SH-SY5Y (cell line): Measurements from ENCODE around the gene APOL1.

Experiments
- GATA2 ChIP-seq: IDR thresholded peaks from 2 replicates; pipeline ENCODE4 v1.6.1; 2011; ENCODE audit warnings: mild to moderate bottlenecking, low read depth, low read length
- GATA3 ChIP-seq: IDR thresholded peaks from 2 replicates; pipeline ENCODE4 v1.6.1; 2011; ENCODE audit warnings: low read depth, mild to moderate bottlenecking, low read length, moderate library complexity

Gene APOL1

DNA sequence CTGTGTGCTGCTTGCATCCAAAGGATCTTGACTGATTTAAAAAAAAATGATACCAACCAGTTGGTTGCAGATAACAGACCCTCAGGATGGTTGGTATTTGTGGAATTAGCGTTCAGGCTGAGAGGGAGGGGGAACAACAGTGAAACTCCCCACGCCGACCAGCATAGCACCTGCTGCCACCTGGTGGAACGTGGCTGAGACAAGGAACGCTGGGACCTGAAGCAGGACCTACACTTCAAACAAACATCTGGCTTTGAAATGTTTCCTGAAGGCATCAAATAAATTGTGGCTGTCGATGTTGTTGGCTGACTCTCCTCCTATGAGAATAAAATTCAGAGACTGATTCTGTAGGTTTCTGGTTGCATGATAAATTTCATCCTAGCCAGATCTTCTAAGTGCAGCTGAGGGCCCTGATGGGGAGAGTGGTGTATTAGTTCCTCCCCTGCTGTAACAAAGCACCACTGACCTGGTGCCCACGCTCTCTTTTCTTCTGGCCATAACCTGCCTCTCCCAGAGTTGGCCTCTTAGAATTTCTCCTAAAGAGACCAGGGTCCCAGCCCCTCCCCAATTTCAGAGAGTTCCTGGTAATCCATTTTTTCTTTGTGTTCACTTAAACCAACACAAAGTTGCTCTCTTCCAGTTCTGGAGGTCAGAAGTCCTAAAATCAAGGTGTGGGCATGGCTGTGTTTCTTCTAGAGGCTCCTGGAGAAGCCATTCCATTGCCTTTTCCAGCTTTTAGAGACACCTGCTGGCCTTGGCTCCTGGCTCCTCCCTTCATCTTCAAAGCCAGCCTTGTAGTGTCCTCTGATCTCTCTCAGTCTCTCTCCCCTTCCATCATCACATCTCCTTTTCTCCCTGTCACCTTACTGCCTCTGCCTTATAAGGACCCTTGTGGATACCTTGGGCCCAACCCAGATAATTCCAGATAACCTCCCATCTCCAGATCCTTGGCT lies 30.9 kb upstream of the APOL1 start:
- TF ChIP-seq GATA2 = no peak
- TF ChIP-seq GATA3 = no peak

DNA sequence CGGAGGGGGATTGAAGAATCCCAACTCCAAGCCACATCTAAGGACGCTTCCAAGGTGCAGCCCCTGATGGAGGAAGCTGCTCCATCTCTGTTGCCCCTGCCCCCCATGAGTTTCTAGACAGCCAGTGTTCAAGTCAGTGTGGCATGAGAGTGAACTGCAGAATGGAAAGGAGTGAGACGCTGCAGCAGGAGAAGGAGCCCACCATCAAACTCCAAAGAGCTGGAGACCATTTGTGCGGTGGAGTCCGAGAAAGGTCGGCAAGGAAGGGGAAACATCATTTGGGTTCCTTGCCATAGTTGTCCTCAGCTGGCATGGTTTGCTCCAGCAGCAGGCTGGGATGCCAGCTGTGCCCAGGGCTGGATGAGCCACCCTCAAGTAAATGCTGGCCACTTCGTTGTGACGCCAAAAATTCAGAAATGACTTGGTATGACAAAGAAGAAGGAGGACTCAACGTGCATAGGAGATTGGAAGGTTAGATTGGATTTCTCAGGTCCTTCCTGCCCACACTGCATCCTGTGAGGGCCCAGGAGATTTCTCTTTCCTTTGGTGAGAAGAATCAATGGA lies 30.0 kb upstream of the APOL1 start:
- TF ChIP-seq GATA3 (no peak), GATA2 (no peak)

GRCh38 chr22:36223504-36223903 lies 29.4 kb upstream of the APOL1 start:
- no peak for TF ChIP-seq GATA2
- no peak for TF ChIP-seq GATA3

DNA sequence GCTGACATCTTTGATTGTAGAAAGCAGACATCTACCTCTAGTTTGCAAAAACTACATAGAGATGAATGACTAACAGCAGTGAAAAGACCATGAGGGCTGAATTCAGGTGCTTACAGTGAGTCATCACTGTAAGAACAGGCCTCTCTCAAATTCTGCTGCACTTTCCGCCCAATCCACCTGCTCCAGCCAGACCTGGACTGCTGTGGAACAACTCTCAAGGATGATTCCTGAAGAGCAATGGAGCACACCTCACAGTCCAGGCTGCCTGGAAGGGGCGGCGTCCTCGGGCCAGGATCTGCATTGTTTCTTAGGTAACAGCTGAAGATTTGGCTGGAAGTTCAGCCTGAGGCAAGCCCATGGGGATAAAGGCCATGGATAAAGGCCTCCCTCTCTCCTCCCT lies 28.7 kb upstream of the APOL1 start:
- TF ChIP-seq GATA3 (no peak), GATA2 (no peak)

GRCh38 chr22:36225333-36225922 lies 27.5 kb upstream of the APOL1 start:
- TF ChIP-seq GATA2 (no peak), GATA3 (no peak)

DNA sequence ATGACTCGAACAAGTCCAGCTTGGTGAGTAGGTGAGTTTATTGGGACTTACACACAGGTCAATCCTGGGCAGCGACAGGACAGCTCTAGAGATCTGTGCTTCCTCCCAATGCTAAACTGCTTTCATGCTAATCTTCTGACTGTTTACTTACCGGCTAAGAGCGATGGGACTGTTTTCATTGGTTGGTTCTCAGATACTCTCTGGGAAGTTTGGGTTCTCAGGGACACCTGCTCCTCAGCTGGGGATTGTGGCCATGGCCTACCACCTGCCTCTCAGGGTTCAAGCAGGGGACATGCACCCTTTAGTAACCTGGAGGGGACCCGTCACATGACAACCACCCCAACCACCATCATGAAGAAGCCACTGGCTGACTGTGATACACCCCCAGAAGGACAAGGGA lies 26.7 kb upstream of the APOL1 start:
- TF ChIP-seq GATA3 (no peak), GATA2 (no peak)

GRCh38 chr22:36227396-36227795 lies 25.5 kb upstream of the APOL1 start:
- TF ChIP-seq GATA2 (no peak), GATA3 (no peak)

- TF ChIP-seq GATA3 (no peak), GATA2 (no peak)
These were observed 25.1 kb upstream of the APOL1 start for GRCh38 chr22:36227806-36228205.

- no peak for TF ChIP-seq GATA3
- TF ChIP-seq GATA2 = no peak
These were observed 24.0 kb upstream of the APOL1 start for GRCh38 chr22:36228944-36229343.

DNA sequence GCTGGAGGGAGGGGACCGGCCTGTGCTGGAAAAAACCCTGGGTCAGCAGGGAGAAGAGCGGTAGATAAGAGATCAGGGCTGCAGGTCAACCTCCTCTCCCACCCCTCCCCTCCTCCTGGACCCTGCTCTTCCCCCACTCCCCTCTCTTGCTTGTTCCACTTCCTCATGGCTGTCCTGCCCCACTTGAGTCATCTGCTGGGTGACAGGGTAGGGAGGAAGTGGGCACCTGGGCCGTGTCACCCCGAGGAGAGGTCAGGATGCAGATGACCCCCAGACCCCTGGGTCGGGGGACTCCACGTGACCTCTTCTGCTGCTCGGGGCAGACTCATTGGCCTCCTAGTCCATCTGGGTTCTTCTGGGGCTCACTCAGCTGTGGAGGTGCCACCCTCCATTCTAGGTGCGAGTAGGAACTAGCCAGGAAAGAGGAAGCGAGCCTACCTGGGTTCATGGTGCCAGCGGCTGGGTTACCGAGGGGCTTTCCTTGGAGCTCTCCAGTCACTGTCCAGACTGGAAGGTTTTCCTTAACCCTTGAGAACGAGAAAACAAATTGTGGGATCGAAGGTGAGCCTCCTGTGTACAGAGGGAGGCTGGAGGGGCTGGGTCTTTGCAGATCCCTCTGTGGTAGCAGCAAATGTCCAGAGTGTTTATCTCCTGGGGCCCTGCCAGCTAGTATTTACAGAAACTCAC lies 20.1 kb upstream of the APOL1 start:
- TF ChIP-seq GATA3 (no peak), GATA2 (no peak)

DNA sequence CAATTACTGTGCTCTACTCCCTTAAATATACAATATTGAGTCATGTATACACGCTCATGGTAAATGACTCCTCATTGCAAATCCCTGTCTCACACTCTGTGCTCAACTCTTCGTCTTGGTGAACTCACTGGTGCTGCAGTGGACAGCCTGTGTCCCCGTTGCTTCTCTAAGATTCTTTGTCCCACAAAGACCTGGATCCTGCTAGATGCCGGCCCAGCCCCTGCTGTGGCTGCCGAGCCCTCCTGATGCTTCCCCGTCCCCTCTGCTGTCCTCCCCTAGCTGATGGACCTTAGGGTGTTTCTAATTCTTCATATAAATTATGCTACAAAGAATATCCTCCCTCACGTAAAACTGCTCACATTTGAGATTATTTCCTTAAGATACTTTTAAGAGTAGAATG lies 19.1 kb upstream of the APOL1 start:
- TF ChIP-seq GATA3 = no peak
- TF ChIP-seq GATA2 = no peak

- no peak for TF ChIP-seq GATA3
- TF ChIP-seq GATA2 = no peak
These were observed 18.7 kb upstream of the APOL1 start for GRCh38 chr22:36234213-36234612.

DNA sequence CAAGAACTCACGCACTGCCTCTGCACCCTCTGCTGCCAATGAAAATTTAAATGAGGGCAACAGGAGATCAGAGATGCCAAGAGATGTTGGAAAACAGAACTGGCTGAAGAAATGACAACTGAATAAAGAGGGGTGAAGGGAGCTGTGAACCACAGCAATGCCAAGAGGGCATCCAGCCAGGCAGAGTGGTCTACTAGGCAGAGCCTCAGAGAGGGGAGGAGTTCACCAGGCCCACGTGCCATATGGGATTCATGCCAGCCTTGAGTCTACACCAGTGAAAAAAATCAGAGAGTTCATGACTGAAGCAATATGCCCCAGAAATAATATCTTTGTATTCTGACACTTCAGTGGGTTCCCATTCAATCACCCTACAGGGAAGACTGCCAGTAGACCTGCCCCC lies 18.0 kb upstream of the APOL1 start:
- no peak for TF ChIP-seq GATA3
- TF ChIP-seq GATA2 = no peak

GRCh38 chr22:36235585-36235984 lies 17.3 kb upstream of the APOL1 start:
- TF ChIP-seq GATA3 = no peak
- TF ChIP-seq GATA2 = no peak
